ENCODE data around the gene PTGER1.
"Not testable (repeated sequence)": the region's sequence is repeated elsewhere in the genome, so short reads cannot be mapped to it uniquely, and the experiment has no call there.

PTGER1 gene

GRCh38 chr19:14473073-14473977, 1.8 kb downstream of the PTGER1 start:
- DNase-seq = peak in 1 of 2 experiments; percentile 30

- DNase-seq = peak; percentile 50 to 51
Measured at GRCh38 chr19:14472202-14472938, 2.8 kb downstream of the PTGER1 start.

- DNase-seq = no peak
Measured at GRCh38 chr19:14471436-14472187, 3.5 kb downstream of the PTGER1 start.

- no peak for DNase-seq
Measured at GRCh38 chr19:14470031-14470876, 4.9 kb downstream of the PTGER1 start.

- no peak for DNase-seq
Measured at GRCh38 chr19:14467816-14468215, 7.3 kb downstream of the PTGER1 start.

GRCh38 chr19:14467391-14467790, 7.8 kb downstream of the PTGER1 start:
- DNase-seq = no peak

- no peak for DNase-seq
Measured at GRCh38 chr19:14463747-14464146, 11.4 kb downstream of the PTGER1 start.

GRCh38 chr19:14462401-14462800, 12.8 kb downstream of the PTGER1 start:
- DNase-seq = not testable (repeated sequence)

- DNase-seq = no peak
Measured at GRCh38 chr19:14460935-14461334, 14.2 kb downstream of the PTGER1 start.

GRCh38 chr19:14459703-14460102, 15.5 kb downstream of the PTGER1 start:
- DNase-seq = no peak

- DNase-seq = not testable (repeated sequence)
Measured at GRCh38 chr19:14452303-14452702, 22.9 kb downstream of the PTGER1 start.

- DNase-seq = no peak
Measured at GRCh38 chr19:14450876-14451275, 24.3 kb downstream of the PTGER1 start.

GRCh38 chr19:14450168-14450874, 24.8 kb downstream of the PTGER1 start:
- DNase-seq = no peak

- DNase-seq = no peak
Measured at GRCh38 chr19:14449321-14449720, 25.8 kb downstream of the PTGER1 start.

- no peak for DNase-seq
Measured at GRCh38 chr19:14446336-14447036, 28.7 kb downstream of the PTGER1 start.

- DNase-seq = no peak
Measured at GRCh38 chr19:14443632-14444216, 31.4 kb downstream of the PTGER1 start.

- DNase-seq = no peak
Measured at GRCh38 chr19:14442891-14443631, 32.1 kb downstream of the PTGER1 start.

GRCh38 chr19:14441041-14441938, 33.9 kb downstream of the PTGER1 start:
- DNase-seq = no peak

GRCh38 chr19:14440049-14440448, 35.1 kb downstream of the PTGER1 start:
- no peak for DNase-seq
